ENCODE data around the gene SSH2. TPM values are rescaled to one million over a fixed set of nuclear protein-coding genes. Genes with fewer than 3 reads are reported as not detected.
"Not testable (repeated sequence)": the region's sequence is repeated elsewhere in the genome, so short reads cannot be mapped to it uniquely, and the experiment has no call there.

The SSH2 gene
- total RNA-seq, 2 experiments from 2014 or later: 62.9 to 65.8 TPM

DNA sequence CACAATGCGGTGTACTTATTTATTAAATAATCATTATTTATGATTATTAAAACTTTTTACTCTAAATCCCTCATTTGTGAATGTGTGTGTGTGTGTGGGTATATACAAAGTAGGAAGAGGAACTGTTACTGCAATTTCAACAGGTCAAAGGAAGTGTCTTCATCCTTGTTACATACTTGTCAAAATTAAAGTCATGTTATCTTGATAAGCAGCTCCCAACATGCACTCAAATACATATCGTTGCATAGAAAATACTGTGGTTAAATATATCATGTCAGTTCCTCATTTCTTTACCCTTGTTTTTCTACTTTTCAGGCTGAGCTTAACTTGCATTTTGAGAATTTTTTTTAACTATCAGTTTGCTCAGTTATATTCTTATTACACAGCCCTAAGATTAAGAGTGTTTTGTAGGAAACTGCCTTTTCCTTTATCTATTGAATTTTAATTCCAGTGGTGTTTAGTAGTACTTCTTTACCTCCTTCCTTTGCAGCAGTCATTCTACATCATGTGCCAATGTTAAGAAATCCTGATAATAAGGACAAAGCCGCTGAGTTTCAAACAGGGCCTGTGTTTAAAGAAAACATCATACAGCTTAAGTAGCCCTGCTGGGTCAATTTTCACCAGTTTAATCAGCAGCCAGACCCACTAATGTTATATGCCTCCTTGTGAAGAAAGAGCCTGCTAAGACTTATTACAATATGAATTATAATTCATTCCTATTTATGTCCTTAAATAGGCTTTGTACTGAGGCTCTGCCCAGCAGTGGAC, 18.6 kb upstream of the SSH2 start:
- Mint-ChIP-seq H3K27me3 (no peaks in the 10 kb centered on the region), H3K9me3 (peaks cover 6% of the 10 kb centered on the region), H3K36me3 (ENCODE audit: low read depth) (no peaks in the 10 kb centered on the region), H3K4me3 (no peak overlapping the region), H3K27ac (no peak overlapping the region), H3K4me1 (no peaks in the 10 kb centered on the region)
- CTCF ChIA-PET: interaction anchor here (0.6 kb wide), 1 partner anchor 17 kb away, joined by 3 read pairs; no protein-coding TSS in a partner anchor
- POLR2A ChIA-PET: no interaction called here
- DNase-seq: no peak

DNA sequence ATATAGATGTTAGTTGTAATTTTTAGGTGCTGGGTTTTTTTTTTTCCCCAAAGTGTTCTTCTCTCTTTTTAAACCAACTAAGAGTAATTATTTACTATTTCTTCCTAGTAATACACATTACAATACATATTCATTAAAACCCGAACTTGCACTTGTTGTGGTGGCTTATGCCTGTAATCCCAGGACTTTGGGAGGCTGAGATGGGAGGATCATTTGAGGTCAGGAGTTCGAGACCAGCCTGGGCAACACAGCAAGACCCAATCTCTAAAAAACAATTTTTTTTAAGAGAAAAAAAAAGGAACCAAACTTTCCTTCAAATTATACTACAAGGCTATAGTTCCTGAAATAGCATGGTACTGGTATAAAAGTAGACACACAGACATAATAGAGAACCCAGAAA, 15.3 kb upstream of the SSH2 start:
- ChIA-PET CTCF (interaction anchor here (1.1 kb wide), 1 partner anchor 9 kb away, joined by 3 read pairs; no protein-coding TSS in a partner anchor), POLR2A (no interaction called here)
- Mint-ChIP-seq H3K36me3 (ENCODE audit: low read depth) (no peaks in the 10 kb centered on the region), H3K4me1 (no peaks in the 10 kb centered on the region), H3K4me3 (no peak overlapping the region), H3K9me3 (no peaks in the 10 kb centered on the region), H3K27me3 (peaks cover 1% of the 10 kb centered on the region), H3K27ac (no peak overlapping the region)
- DNase-seq: no peak

DNA sequence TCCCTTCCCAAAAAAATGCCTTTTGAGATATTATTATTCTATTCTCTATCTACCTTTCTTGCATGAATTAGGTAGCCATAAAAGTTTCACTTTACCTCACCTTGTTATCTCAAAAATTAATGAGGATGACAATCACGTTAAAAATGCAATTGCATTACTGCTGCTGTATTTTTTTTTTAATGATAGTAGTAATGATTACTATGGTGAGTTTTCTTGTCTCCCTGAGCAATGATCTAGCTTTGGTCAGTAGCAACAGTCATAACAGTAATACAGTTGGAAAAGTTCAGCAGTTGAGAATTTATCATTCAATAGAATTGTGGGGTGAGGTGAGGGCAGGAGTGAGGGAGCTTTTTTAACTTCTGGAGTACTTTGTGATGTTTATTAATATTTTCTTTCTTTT, 11.3 kb upstream of the SSH2 start, which contains the start of gene EFCAB5:
EFCAB5 (plus strand) TSS at position 301 of the 400 bp plus-strand sequence. CDS start 163 bp downstream, outside the sequence.
- H3K4me3 Mint-ChIP-seq: no peak within 1 kb of the TSS
- no peak within 1 kb of the TSS for H3K27ac Mint-ChIP-seq
- H3K36me3 Mint-ChIP-seq (ENCODE audit: low read depth): no peaks in the 10 kb centered on the region
- ChIA-PET CTCF (interaction anchor here (1.7 kb wide), 1 partner anchor 10 kb away, joined by 11 read pairs; no protein-coding TSS in a partner anchor), POLR2A (interaction anchor here (1.5 kb wide), 1 partner anchor 74 kb away, joined by 3 read pairs; no protein-coding TSS in a partner anchor)
- peaks cover 10% of the 10 kb centered on the region for H3K4me1 Mint-ChIP-seq
- peaks cover 1% of the 10 kb centered on the region for H3K27me3 Mint-ChIP-seq
- H3K9me3 Mint-ChIP-seq: no peaks in the 10 kb centered on the region
- DNase-seq: no peak

GRCh38 chr17:29936724-29937123, 6.7 kb upstream of the SSH2 start:
- ChIA-PET CTCF (interaction anchor here (8.4 kb wide), 1 partner anchor 129 kb away, joined by 283 read pairs; no protein-coding TSS in a partner anchor), POLR2A (no interaction called here)
- H3K36me3 Mint-ChIP-seq (ENCODE audit: low read depth): no peaks in the 10 kb centered on the region
- peaks cover 1% of the 10 kb centered on the region for H3K27me3 Mint-ChIP-seq
- H3K4me1 Mint-ChIP-seq: peaks cover 10% of the 10 kb centered on the region
- no peak overlapping the region for H3K27ac Mint-ChIP-seq
- no peaks in the 10 kb centered on the region for H3K9me3 Mint-ChIP-seq
- DNase-seq: no peak
- H3K4me3 Mint-ChIP-seq: no peak overlapping the region

DNA sequence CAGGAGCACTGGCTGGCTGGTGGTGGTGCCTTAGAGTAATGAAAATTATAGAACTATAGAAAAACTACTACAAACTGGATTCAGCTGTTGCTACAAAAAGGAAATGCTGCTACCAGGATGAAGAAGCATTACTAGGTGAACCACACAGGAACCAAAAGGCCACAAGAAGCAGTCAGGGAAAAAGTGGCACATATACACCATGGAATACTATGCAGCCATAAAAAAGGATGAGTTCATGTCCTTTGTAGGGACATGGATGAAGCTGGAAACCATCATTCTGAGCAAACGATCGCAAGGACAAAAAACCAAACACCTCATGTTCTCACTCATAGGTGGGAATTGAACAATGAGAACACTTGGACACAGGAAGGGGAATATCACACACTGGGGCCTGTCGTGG, 5.9 kb upstream of the SSH2 start:
- H3K27me3 Mint-ChIP-seq; H3K27ac Mint-ChIP-seq; DNase-seq; H3K4me3 Mint-ChIP-seq; POLR2A ChIA-PET; H3K36me3 Mint-ChIP-seq (ENCODE audit: low read depth); H3K9me3 Mint-ChIP-seq: not testable (repeated sequence)
- CTCF ChIA-PET: interaction anchor here (8.4 kb wide), 1 partner anchor 128 kb away, joined by 283 read pairs; no protein-coding TSS in a partner anchor
- peaks cover 10% of the 10 kb centered on the region for H3K4me1 Mint-ChIP-seq

- no peak overlapping the region for H3K27ac Mint-ChIP-seq
These were observed 3.4 kb upstream of the SSH2 start for GRCh38 chr17:29933379-29933778.

GRCh38 chr17:29931231-29931932, 1.4 kb upstream of the SSH2 start:
- CTCF ChIA-PET: interaction anchor here (0.6 to 8.4 kb wide), 51 partner anchors 8 to 637 kb away, joined by 3 to 283 read pairs (median 4); partner anchors contain the start of genes EFCAB5 and GOSR1
- H3K27me3 Mint-ChIP-seq: no peaks in the 10 kb centered on the region
- no peak overlapping the region for H3K4me3 Mint-ChIP-seq
- peaks cover 13% of the 10 kb centered on the region for H3K36me3 Mint-ChIP-seq (ENCODE audit: low read depth)
- POLR2A ChIA-PET: interaction anchor here (0.7 to 3.0 kb wide), 23 partner anchors 8 to 392 kb away, joined by 3 to 34 read pairs (median 6); partner anchors contain the start of genes ABHD15, ANKRD13B, BLMH and GIT1
- H3K4me1 Mint-ChIP-seq: peaks cover 23% of the 10 kb centered on the region
- no peak overlapping the region for H3K27ac Mint-ChIP-seq
- DNase-seq: peak; percentile 73
- H3K9me3 Mint-ChIP-seq: no peaks in the 10 kb centered on the region

More at GRCh38 chr17:29933379-29933778, 3.4 kb upstream of the SSH2 start:
- Mint-ChIP-seq H3K9me3 (no peaks in the 10 kb centered on the region), H3K36me3 (ENCODE audit: low read depth) (peaks cover 9% of the 10 kb centered on the region), H3K27me3 (no peaks in the 10 kb centered on the region), H3K4me1 (peaks cover 10% of the 10 kb centered on the region), H3K4me3 (no peak overlapping the region)
- DNase-seq: no peak
- ChIA-PET CTCF (interaction anchor here (0.6 to 8.4 kb wide), 2 partner anchors 126 to 137 kb away, joined by 4 to 283 read pairs; no protein-coding TSS in a partner anchor), POLR2A (no interaction called here)

DNA sequence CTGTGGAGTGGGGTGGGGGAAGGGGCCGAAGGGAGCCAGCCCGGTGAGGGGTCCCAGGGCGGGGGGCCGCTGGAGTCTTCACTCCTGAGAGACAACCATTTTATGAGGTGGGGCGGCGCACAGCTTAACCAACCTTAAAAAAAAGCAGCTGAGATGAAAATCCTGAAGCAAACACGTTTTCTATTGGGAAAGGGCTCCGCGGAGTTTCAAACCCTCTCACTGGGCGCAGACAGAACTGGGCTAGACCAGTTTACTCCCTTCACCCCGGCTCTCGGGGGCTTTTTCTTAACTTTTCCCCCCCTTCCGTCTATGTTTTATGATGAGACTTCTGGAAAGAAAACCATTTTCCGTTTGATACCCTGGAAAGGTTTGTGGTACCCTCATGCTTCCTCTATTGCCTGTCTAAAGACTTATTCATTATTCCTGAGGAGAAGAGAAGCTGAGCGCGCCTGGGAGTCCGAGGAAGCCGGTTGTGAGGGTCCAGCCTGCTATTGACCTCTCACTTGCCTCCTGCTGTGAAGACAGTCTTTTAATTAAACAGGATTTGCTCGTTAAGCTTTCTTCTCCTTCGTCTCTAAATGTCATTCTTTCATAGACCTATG, 482 bp upstream of the SSH2 start:
- H3K27ac Mint-ChIP-seq: no peak overlapping the region
- H3K36me3 Mint-ChIP-seq (ENCODE audit: low read depth): peaks cover 13% of the 10 kb centered on the region
- H3K4me1 Mint-ChIP-seq: peaks cover 25% of the 10 kb centered on the region
- no peak overlapping the region for H3K4me3 Mint-ChIP-seq
- DNase-seq: no peak
- no peaks in the 10 kb centered on the region for H3K9me3 Mint-ChIP-seq
- no peaks in the 10 kb centered on the region for H3K27me3 Mint-ChIP-seq
- CTCF ChIA-PET: interaction anchor here (0.6 to 8.4 kb wide), 41 partner anchors 9 to 636 kb away, joined by 3 to 283 read pairs (median 6); partner anchors contain the start of genes EFCAB5 and TP53I13
- POLR2A ChIA-PET: interaction anchor here (0.8 to 3.0 kb wide), 25 partner anchors 8 to 393 kb away, joined by 3 to 34 read pairs (median 5); partner anchors contain the start of genes ABHD15, ANKRD13B and GIT1

- Mint-ChIP-seq H3K9me3 (no peaks in the 10 kb centered on the region), H3K27ac (no peak overlapping the region), H3K4me1 (peaks cover 25% of the 10 kb centered on the region), H3K36me3 (ENCODE audit: low read depth) (peaks cover 16% of the 10 kb centered on the region), H3K4me3 (no peak overlapping the region), H3K27me3 (no peaks in the 10 kb centered on the region)
- peak; percentile 33 for DNase-seq
- POLR2A ChIA-PET: interaction anchor here (1.1 to 3.0 kb wide), 11 partner anchors 9 to 362 kb away, joined by 3 to 34 read pairs (median 6); no protein-coding TSS in a partner anchor
- CTCF ChIA-PET: interaction anchor here (3.1 to 8.4 kb wide), 5 partner anchors 11 to 311 kb away, joined by 21 to 283 read pairs (median 31); no protein-coding TSS in a partner anchor
These were observed 959 bp downstream of the SSH2 start for GRCh38 chr17:29929006-29929532.

DNA sequence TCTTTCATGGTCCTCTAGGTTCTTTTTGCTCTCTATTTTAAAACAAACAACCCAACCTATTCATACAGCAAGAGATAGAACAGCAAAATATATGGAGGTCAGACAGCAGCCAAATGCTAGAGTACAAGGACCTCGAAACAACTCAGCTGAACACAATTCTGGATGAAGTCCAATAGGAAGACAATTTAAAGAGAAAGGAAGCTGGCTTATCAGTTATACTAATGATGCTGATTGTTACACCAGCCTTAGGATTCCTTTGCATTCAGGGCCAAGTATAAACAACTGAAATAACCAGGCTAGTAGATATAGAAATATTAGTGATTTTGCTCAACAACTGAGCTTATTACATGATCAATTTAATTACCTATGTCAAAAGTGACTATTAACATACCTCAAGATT, 2.5 kb downstream of the SSH2 start:
- ChIA-PET CTCF (interaction anchor here (1.5 kb wide), 1 partner anchor 120 kb away, joined by 5 read pairs; no protein-coding TSS in a partner anchor), POLR2A (interaction anchor here (1.9 kb wide), 1 partner anchor 120 kb away, joined by 4 read pairs; no protein-coding TSS in a partner anchor)
- Mint-ChIP-seq H3K4me3 (no peak overlapping the region), H3K27me3 (no peaks in the 10 kb centered on the region), H3K27ac (no peak overlapping the region), H3K9me3 (no peaks in the 10 kb centered on the region), H3K36me3 (ENCODE audit: low read depth) (peaks cover 16% of the 10 kb centered on the region), H3K4me1 (peaks cover 25% of the 10 kb centered on the region)
- DNase-seq: no peak

DNA sequence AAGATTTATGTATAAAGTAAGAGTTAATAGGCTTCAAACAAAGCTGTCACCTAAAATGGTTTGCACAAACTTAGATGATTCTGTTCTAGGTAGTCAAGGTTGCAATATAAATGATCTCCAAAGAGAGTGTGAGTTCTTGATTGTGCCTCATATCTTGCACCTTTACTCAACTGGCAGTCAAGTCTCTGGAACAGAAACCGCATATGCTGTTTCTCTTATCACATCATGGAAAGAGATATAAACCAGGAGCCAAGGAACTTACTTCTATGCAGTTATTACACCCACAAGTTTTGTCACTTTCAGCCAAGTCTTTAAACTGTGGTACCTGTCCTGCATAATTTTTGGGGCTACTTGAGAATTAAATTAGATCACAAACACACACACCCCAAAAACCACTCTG, 5.2 kb downstream of the SSH2 start:
- CTCF ChIA-PET: no interaction called here
- Mint-ChIP-seq H3K36me3 (ENCODE audit: low read depth) (peaks cover 18% of the 10 kb centered on the region), H3K4me3 (no peak overlapping the region), H3K27me3 (no peaks in the 10 kb centered on the region), H3K27ac (no peak overlapping the region), H3K4me1 (peaks cover 27% of the 10 kb centered on the region), H3K9me3 (no peaks in the 10 kb centered on the region)
- POLR2A ChIA-PET: no interaction called here
- DNase-seq: no peak

Measured in activated CD4-positive, alpha-beta memory T cell treated with anti-CD3 and anti-CD28 coated beads, Interleukin-2, amount 10 ng/mL, durations not matched to agents 7 days and 5 days (primary cell).